ENCODE results near the gene SH2D4B. TPM values are rescaled to one million over a fixed set of nuclear protein-coding genes. Genes with fewer than 3 reads are reported as not detected.

Gene SH2D4B
- total RNA-seq, 1 experiment from 2014 or later, result 0.07 TPM

DNA sequence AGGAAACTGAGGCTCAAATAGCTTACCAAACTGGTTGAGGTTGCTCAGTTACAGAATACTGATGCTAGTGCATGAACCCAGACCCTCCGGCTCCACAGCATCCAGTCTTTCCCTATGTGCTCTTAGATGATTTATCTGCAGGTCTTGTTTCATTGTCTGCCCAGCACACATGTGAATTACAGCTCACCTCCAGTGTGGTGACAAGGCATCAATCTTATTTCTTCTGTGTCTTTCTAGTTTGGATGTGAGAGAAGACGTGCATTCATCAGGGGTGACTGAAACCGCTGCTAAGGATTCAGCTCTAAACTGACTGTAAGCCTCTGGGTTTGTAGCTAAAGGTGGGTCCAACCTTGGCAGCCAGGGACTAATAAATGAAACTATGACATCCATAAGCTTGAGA is 123.8 kb downstream of the SH2D4B start:
- no peak overlapping the region for H3K9ac ChIP-seq (ENCODE audit: extremely low read depth, insufficient read length, low read length)
- H2BK120ac ChIP-seq (ENCODE audit: low read depth, low read length, poor library complexity, severe bottlenecking), result no peak overlapping the region
- no peak overlapping the region for H2BK15ac ChIP-seq (ENCODE audit: low read depth, low read length)
- no peak overlapping the region for H2BK12ac ChIP-seq (ENCODE audit: insufficient read length, low read depth, low read length)
- no peak for DNase-seq
- no peaks in the 10 kb centered on the region for H3K23me2 ChIP-seq (ENCODE audit: insufficient read length, low read depth, low read length, poor library complexity, severe bottlenecking)
- no peaks in the 10 kb centered on the region for H3K79me1 ChIP-seq (ENCODE audit: insufficient read depth, low read depth, low read length, poor library complexity, severe bottlenecking)
- no peak overlapping the region for H3K14ac ChIP-seq (ENCODE audit: insufficient read depth, low read length)
- no peak overlapping the region for H2BK5ac ChIP-seq (ENCODE audit: insufficient read length, low read length)
- no peaks in the 10 kb centered on the region for H3K9me3 ChIP-seq (ENCODE audit: control insufficient read depth, low read depth, low read length)
- no peak overlapping the region for H2AK5ac ChIP-seq (ENCODE audit: insufficient read length, low read length)
- no peak overlapping the region for H2AFZ ChIP-seq (ENCODE audit: low read length)
- no peak overlapping the region for H3T11ph ChIP-seq (ENCODE audit: low read length)
- H3K27me3 ChIP-seq (ENCODE audit: insufficient read depth, low read length), result no peaks in the 10 kb centered on the region
- no peak overlapping the region for H3K23ac ChIP-seq (ENCODE audit: insufficient read length, low read depth, low read length)
- H3K9me3 Mint-ChIP-seq, result no peaks in the 10 kb centered on the region
- no peak overlapping the region for H4K5ac ChIP-seq (ENCODE audit: insufficient read length, low read depth, low read length)
- peaks cover 13% of the 10 kb centered on the region in 2 experiments; a peak in 3 of 4 replicates for H3K4me1 Mint-ChIP-seq
- H3K27ac ChIP-seq (ENCODE audit: insufficient read length, low read depth, low read length), result no peak overlapping the region
- no peak overlapping the region for H4K8ac ChIP-seq (replicated peaks; ENCODE audit: insufficient read length, low read depth, low read length)
- no peak overlapping the region for H3K56ac ChIP-seq (ENCODE audit: insufficient read length, low read depth, low read length)
- H3K79me2 ChIP-seq (ENCODE audit: insufficient read depth, low read length), result no peaks in the 10 kb centered on the region
- H3K4me1 ChIP-seq (ENCODE audit: insufficient read depth, low read length), result 0 out of 2 replicates have a peak, but pooled peaks cover 2% of the 10 kb centered on the region
- WGBS (ENCODE audit: extremely low coverage, insufficient read length, low lambda C conversion rate), result no CpG with 5 or more reads among the region's 3 CpGs
- no peak overlapping the region for H3K4me2 ChIP-seq (ENCODE audit: insufficient read depth, insufficient read length, low read length)
- TF ChIP-seq, protein P1, sequence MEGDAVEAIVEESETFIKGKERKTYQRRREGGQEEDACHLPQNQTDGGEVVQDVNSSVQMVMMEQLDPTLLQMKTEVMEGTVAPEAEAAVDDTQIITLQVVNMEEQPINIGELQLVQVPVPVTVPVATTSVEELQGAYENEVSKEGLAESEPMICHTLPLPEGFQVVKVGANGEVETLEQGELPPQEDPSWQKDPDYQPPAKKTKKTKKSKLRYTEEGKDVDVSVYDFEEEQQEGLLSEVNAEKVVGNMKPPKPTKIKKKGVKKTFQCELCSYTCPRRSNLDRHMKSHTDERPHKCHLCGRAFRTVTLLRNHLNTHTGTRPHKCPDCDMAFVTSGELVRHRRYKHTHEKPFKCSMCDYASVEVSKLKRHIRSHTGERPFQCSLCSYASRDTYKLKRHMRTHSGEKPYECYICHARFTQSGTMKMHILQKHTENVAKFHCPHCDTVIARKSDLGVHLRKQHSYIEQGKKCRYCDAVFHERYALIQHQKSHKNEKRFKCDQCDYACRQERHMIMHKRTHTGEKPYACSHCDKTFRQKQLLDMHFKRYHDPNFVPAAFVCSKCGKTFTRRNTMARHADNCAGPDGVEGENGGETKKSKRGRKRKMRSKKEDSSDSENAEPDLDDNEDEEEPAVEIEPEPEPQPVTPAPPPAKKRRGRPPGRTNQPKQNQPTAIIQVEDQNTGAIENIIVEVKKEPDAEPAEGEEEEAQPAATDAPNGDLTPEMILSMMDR (conservative IDR thresholded peaks at IDR 0.05), result no peak
- H3K18ac ChIP-seq (ENCODE audit: insufficient read length, low read depth, low read length), result no peak overlapping the region
- no peaks in the 10 kb centered on the region for H4K20me1 ChIP-seq (ENCODE audit: control insufficient read depth, insufficient read depth, insufficient read length)
- no peaks in the 10 kb centered on the region for H3K36me3 Mint-ChIP-seq (ENCODE audit: insufficient read depth in 1 of 3, low read depth in 3 of 3)
- no peak overlapping the region for H2BK20ac ChIP-seq (ENCODE audit: low read depth, low read length, poor library complexity, severe bottlenecking)
- H3K4me3 Mint-ChIP-seq, result no peak overlapping the region
- no peak overlapping the region for H3K27ac Mint-ChIP-seq
- H3K4ac ChIP-seq (ENCODE audit: low read depth, low read length), result no peak overlapping the region
- H3K27me3 Mint-ChIP-seq (ENCODE audit: low read depth), result no peaks in the 10 kb centered on the region; the same call in none of the 2 replicates
- no peak overlapping the region for H4K91ac ChIP-seq (ENCODE audit: insufficient read length, low read depth, low read length)
